HG02852 (cell line): ENCODE results near the gene LPCAT1.

Source experiments
- ATAC-seq: cut with Tn5 transposase; IDR thresholded peaks from one replicate; pipeline ENCODE4 v1.9.1; 2021; ENCODE audit warnings: mild to moderate bottlenecking, moderate library complexity; ENCODE audit not compliant: unreplicated experiment

LPCAT1 gene

DNA sequence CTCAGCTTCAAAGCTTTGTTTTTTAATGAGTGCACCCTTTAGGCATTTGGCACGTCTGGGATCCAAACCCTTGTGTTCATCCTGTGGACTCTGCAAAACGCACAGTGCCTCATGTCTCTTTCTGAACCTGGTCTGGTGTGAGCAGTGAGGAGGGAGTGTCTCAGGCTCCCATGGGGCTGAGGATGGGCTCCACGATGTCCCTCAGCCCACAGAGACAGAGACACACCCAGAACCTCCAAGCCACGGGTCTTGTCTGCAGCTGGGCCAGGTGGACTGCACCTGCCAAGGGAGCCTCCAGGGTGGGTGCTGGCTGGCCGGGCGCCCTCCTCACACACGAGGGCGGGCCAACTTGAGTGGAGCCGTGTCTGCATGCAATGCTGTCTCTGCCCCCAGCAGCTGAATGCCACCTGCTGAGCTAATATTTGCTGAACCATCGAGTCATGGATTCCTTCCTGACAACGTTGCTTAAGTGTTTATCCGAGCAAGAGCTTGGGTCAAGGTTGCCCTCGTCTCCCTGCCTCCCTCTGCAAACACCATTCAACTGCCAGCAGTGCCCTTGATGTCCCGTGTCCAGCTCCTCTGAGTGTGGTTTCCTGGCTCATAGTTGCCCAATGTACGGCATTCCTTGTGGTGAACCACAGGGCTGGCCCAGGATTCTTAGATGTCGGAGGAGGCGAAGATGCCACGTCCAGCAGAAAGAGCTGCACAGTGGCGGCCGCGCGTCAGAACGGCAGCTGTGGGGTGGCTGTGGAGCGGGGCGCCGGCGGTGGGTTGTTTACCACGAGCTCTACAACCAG, 31.4 kb upstream of the LPCAT1 start:
- no peak for ATAC-seq

DNA sequence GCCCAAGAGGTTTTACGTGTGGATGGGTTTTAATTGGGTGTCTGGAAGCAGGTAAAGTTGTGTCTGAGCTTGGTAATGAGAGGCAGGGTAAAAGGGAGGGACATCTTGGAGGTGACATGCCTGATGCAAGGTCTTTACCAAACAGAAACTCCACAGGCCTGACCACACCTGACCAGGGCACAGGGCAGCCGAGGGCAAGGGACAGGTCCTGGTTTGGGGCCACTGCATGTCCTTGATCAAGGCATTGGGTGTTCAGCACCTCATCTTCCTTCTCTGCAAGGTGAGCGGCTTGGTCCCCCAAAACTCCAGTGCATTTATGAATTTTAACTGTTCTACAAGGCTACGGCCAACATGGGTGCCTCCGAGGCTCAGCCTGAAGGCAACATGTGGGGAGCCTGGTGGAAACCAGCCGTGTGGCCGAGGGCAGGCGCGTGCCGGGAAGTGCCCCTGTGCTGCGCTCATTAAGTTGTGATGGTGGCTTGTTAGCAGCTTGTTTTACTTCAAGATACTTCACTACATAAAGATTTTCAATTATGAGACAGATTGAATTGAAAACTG, 30.7 kb upstream of the LPCAT1 start:
- no peak for ATAC-seq

DNA sequence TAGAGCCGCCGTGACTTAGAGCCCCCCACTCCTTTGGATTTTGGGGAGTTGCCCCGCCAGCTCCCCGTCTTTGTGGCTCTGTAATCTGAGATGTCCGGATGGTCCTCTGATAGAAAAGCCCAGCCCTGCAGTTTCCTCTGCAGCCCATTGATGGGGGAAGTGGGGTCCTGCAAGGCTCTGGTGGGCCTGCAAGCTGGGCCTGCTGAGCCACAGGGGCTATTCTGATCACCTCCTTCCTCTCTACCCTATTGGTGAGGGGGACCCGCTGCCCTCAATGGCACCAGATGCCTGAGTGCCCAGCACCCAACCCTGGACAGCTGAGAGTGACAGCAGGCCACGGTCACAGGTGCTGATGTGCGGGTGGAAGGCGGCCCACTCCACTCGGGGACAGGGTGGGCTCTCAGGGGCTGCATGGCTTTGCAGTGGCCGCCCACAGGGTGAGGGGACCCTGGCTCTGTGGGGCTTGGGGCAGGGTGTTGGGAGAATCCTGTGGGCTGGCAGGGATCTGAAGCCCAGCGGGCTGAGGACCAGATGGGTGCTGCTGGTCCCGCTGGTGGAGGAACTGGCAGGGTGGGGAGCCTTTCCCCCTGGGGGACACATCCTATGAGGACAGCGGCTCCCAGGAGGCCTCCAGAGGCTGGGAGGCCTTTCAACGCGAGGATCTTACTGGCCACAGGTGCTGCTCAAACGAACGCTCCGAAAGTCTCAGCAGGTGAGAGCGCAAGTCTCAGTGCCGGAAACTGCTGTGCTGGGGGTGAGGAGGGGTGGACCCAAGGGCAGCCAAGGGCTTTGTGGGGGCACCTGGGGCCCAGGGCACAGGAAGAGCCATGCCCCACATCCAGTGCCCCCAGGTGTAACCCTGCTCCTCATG, 30.0 kb upstream of the LPCAT1 start:
- no peak for ATAC-seq

DNA sequence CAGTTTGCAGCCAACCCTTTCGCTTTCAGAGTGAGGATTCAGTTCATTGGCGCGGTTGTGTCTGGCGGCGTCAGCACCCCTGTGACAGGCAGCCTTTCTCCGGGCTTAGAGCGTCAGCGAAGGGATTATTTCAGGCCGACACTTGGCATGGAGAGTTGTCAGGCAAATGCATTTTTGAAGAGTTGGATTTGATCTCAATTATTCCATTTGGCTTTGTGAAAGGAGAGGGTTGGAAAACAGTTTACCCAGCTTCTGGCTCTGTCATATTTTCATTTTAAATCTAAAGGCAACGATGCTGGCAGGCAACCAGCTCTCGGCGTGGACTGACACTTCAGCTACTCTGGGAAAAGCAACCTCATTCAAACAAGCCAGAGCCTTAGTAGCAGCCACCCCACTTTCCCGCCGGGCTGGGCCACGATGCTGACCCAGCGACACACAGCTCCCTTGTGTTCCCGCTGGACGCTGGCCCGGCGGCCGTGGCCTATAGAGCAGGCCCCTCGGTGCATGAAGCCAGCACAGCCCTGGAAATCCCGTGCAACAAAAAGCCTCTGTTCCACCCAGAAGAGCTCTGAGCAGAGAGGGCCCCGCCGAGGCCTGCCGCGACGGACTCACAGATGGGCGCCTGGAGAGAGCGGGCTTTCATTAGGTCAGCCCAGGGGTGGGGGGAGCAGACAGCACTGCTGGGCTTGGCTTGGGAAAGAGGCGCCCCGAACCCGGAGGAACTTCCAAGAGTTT, 28.9 kb upstream of the LPCAT1 start:
- ATAC-seq = no peak

DNA sequence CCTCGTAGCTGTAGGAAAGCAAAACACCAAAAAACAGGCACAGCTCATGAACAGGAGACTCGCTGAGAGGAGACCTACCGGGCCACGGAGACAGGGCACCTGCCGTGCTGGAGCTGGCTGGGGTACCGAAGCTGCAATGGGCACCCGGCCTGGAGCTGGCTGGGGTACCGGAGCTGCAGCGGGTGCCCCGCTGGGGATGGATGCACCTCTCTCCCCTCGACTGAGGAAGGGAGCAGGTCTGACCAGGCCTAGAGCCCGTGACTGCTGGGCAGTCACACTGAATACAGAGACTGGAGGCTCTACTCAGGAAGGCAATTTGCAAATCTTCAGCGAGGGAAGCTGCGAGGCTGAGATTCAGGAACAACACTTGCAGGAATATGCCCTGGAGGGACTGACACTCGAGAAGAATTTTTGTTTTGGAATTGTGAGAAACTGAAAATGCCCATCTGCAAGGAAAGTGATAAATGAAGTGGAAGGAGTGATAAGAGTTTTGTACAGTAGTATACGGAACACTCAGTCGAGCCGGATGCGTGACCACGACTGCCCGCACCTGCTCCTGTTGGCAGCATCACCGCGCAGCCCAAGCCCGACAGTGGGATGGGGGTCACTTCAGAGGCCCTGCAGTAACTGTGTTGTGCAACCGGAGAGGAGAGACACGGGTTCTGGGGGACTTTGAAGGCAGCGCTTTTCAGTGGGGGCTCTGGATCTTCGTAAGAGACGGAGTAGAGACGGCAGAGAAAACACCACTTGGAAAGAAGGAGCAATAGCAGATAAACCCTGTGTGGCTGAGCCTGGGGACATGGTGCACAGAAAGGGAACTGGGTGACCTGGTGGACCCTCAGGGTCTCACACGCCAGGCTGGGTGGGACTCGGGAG, 27.9 kb upstream of the LPCAT1 start:
- ATAC-seq = no peak

DNA sequence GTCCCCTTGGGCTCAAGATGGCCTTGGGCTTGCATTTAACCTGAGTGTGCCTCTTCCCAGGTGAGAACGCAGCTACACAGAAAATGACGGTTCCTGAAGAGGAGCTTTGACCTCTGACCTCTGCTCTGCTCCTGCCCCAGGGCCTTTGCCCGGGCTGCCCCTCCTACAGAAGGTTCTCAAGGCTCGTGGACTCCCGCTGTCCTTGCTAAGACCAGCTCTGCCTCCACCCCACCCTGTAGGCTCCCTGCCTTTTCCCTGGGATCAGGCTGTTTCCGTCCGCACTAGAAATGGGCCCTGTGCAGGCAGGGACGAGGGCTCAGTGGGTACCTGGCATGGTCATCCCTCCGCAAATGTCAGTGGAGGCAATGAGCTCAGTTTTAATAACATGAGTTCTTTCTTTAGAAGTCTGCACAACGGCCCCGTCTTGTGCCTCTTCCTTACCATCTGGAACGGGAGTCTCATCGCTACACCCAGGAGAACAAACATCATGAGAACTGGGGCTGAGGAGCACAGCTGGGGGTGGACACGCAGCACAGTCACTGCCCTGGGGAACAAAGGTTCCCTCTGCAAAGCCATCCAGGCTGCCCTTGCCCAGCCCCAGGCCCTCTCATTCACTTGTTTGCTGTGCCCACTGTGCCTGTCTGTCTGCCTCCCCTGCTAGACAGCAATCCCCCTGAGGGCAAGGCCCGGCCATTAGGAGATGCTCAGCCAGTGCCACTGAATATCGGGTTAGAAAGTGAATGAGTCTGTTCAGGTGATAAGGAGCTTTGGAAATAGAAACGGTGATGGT, 26.7 kb upstream of the LPCAT1 start:
- ATAC-seq = no peak

DNA sequence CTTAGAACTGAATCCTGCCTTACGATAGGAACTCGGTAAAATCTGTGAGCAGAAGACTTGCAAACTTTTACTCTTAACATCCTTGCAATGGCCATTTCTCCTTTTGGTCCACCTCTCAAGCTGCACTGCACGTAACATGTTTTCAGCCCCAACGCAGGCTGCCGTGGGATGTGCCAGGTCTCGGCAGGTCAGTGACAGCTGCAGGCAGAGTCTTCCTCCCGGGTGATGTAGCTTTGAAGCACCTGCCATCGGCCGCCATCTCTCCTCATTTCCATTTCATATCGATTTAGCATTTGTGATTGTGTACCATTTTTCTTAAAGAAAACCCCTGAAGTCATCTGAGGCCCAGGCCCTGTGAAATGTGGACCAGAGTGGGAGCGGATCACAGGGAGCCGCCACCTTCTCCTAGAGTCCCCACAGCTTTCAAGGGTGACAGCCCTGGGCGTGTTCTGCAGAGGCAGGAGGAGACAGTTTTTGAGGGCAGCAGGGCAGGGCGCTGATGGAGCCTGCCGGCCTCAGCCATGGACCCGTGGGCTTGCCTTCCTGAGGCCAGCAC, 25.8 kb upstream of the LPCAT1 start:
- no peak for ATAC-seq

DNA sequence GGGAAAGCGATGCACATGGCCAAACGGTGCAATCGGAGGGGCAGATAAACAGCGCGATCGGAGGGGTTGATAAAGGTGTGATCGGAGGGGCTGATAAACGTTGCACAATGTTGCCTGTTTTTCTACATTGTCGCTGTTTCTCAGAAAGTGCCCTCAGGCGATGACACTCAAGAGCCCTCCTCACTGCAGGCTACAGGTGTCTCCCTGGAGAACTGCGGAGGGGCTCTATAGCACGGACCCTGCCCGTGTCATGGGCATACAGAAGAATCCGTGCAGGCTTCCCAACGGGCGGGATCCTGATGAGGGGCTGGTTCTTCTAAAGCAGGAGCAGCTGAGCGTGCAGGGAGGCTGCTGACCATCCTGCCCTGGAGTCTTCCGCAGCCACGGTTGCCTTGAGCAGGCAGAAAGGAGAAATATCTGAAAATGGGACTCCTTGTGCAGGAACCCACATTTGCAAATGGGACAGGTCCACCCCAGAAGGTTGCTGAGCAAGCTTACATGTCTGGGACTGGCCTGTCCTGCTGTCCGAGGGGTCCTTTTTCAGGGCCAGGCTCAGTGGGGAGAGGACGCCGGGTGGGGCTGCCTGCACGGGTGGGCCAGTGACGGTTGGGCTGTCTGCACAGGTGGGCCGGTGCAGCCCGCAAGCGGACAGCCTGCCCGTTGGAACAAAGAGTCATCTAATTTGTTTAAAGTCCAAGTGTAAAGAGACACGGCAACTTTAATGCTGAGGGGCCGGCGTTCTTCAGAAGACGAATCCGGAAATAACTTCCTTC, 25.1 kb upstream of the LPCAT1 start:
- ATAC-seq = no peak

DNA sequence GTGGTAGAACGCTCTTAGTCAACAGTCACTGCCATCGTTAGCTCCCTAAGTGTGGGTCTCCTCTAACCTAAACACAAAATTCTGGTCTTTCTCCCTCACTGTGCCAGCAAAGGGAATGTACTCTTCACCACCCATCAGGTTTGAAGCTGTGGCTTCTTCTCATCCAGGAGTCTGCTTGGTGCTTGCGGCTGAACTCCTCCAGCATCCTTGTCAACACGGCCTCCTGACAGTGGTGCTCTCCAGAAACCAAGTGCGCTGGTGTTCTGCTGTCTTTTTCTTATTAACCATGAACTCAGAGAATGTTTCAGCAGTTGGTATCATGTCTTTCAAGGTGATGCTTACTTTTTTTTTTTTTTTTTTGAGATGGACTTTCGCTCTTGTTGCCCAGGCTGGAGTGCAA, 23.9 kb upstream of the LPCAT1 start:
- ATAC-seq = no peak

DNA sequence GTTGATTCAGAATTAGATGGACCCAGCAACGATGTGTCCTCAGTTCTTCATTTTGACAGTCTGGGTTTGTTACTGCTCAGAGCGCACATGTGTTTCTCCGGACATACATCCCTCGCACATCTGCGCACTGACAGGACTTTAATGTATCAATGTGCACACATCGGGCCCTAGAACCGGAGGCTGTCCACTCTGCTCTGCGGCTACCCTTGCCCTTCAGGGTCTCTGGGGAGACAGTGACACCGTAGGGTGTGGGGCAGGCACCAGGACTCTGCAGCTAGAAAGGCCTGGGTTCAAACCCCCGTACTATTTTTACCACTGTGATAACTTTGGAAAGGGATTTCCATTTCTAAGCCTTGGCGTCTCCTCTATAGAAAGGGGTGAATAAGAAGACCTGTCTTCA, 23.5 kb upstream of the LPCAT1 start:
- ATAC-seq = no peak

DNA sequence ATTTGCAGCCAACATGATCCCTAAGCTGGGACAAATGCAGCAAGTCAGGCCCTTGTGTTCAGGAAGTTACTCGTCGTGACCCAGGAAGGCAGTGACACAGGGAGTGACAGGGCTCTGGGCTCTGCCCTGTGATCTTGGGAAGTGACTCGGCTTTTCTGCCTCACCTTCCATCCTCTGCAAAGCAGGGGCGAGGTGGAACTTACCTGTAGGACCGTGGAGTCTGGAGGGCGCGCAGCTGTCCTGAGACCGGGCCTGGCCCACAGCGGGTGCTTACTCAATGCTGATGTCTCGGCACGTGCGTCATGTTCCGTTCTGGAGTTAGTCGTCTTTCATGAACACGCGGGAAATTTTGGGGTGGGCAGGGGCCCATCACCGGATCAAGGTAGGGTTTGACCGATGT, 22.8 kb upstream of the LPCAT1 start:
- ATAC-seq = no peak

DNA sequence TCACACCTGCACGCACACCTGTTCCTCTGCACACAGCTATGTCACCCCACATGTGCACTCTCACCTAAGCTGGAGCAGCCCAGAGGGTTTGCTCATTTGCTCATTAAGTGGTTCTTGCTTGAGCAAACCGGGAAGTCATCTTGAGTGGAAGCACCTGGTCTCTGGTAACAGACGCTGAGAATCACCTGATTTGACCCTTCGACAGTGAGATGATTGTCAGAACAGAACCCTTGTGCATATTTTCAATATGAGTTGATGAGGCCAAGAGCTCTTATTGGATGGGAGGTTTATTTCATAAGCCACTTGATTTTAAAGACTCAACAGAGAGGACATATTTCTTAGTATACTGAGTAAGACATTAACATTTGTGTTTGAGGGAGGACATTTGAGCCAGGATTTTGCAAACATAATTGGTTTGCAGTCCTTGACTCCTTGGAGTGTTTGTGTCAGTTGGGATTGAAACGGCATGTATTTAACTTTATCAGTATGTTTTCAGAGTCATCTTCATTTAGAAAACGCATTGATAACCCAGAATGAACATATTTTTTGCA, 22.1 kb upstream of the LPCAT1 start:
- ATAC-seq = no peak

DNA sequence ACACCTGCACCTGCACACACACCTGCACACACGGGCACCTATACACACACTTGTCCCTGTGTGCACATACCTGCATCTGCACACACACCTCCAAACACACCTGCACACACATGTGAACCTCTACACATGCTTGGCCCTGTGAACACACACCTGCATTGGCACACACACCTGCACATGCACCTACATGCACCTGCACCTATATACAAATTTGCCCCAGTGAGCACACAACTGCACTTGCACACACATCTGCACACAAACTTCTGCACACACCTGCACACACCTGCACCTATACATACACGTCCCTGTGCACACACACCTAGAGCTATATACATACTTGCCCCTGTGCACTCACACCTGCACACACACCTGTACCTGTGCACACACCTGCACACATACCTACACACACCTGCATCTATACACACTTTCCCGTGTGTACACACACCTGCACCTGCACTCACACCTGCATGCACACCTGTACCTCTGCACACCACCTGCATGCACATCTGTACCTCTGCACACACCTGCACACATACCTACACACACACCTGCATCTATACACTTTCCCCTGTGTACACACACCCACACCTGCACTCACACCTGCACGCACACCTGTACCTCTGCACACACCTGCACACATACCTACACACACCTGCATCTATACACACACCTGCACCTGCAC, 21.5 kb upstream of the LPCAT1 start:
- no peak for ATAC-seq

DNA sequence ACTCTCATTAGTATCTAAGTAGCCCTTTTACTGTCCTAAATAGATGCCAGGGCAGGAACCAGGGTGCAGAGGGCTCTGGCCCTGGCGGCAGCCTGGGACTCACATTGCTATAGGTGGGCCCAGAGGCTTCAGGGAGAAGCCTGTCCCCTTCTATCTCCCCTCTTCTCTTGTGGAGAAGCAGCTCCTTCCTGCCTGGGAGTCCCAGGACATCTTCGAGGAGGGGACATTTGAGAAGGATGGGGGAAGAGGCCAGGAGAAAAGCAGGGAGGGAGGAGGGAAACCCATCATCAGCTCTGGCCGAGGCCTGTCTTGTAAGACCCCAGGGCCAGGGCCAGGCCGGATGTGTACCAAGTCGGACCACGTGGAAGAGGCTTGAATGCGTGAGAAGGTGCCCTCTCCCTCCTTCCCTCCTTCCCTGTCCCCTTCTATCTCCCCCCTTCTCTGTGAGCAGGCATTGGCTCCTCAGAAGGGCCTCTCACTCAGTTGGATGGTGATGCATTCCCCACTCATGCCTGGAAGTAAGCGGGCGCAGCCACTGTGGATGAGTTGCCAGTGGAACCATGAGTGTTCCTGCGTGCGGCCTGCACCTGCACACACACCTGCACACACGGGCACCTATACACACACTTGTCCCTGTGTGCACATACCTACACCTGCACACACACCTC, 20.7 kb upstream of the LPCAT1 start:
- ATAC-seq = no peak

DNA sequence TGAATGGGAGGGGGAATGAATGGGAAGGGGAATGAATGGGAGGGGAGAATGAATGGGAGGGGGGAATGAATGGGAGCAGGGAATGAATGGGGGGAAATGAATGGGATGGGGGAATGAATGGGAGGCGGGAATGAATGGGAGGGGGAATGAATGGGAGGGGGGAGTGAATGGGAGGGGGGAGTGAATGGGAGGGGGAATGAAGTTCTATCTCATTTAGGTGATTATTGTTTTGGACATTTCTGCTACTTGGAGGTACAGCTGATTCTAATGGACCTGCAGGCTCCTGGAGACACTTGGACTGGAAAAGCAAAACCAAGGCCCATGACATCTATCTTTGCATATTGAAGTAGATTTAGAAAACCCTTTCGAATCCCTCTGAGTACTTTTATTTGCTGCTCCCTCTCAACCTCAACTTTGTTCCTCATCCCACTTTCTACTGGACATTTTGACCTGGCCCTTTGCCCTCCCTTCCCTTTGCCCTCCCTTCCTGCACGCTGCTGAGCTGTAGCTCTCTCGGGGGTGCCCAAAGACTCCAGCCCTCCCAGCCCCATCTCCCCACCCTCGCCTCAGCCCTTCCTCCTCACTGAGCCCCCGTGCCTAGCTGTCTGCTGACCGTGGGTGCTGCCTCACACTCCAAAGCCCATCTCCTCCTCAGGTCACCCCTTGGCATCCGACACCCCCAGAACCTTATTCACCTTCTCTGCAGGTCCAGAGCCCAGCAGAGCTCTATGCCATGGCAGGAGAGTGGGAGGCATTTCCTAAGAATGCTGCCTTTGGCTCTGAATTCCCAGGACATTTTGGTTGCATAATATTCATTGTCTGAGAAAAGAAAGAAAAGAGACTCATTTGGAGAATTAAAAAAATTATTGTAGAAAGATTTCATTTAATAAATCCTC, 19.9 kb upstream of the LPCAT1 start:
- ATAC-seq = no peak

DNA sequence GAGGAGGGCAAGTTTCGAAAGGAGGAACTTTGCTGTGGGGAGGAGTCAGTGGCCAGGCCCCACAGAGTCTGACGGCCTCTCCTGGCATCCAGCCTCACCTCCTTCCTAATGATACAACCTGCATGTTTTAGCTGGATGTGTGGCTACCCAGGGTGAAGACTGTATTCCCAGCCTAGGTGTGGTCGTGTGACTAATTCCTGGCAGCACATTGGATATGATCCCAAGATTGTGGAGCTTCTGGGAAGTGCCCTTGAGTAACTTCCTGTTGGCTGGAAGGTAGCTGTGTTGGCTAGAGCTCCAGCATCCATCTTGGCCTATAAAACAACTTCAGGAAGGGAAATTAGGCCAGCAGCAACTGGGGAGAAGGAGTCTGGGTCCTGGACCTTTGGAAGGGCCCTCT, 19.0 kb upstream of the LPCAT1 start:
- ATAC-seq = no peak
